Activated T-helper 1 cell treated with anti-CD3 and anti-CD28 coated beads, Interleukin-12 subunit alpha, Interleukin-12 subunit beta, Interleukin-2, Interleukin-4 antibody, amounts not matched to agents 30 ng/mL and 10 ng/mL and 1 ng/mL, durations not matched to agents 14 hours and 24 hours and 36 hours (primary cell): ENCODE results near the gene TNNT2. TPM values are rescaled to one million over a fixed set of nuclear protein-coding genes. Genes with fewer than 3 reads are reported as not detected.

Source experiments
- DNase-seq: peaks from one replicate; pipeline ENCODE4 v3.0.0; 2021; ENCODE audit warnings: low spot score
- H3K27ac Mint-ChIP-seq: one replicate; pipeline ENCODE4 v1.8.0; 2021; ENCODE audit warnings: mild to moderate bottlenecking, mixed read lengths
- H3K27me3 Mint-ChIP-seq: one replicate; pipeline ENCODE4 v1.8.0; 2022; ENCODE audit warnings: mild to moderate bottlenecking, moderate library complexity, mixed read lengths; ENCODE audit not compliant: insufficient read depth
- H3K36me3 Mint-ChIP-seq: one replicate; pipeline ENCODE4 v1.8.0; 2021; ENCODE audit warnings: low read depth, mixed read lengths
- H3K4me1 Mint-ChIP-seq: one replicate; pipeline ENCODE4 v1.8.0; 2021; ENCODE audit warnings: low read depth, mixed read lengths
- H3K4me3 Mint-ChIP-seq: one replicate; pipeline ENCODE4 v1.8.0; 2021; ENCODE audit warnings: mild to moderate bottlenecking, moderate library complexity, mixed read lengths
- H3K9me3 Mint-ChIP-seq: one replicate; pipeline ENCODE4 v1.8.0; 2021; ENCODE audit warnings: mixed read lengths
- intact Hi-C: fragments of 100-400 bp; cut with micrococcal nuclease; formaldehyde crosslinking; loops from one replicate; pipeline ENCODE4 v1.15.1; 2024
- total RNA-seq: library from RNA; stranded (reverse); gene quantifications from 2 replicates; pipeline ENCODE4 v1.2.3, GENCODE V29; 2022

TNNT2 gene
- total RNA-seq, 1 donor from 2014 or later = not detected

DNA sequence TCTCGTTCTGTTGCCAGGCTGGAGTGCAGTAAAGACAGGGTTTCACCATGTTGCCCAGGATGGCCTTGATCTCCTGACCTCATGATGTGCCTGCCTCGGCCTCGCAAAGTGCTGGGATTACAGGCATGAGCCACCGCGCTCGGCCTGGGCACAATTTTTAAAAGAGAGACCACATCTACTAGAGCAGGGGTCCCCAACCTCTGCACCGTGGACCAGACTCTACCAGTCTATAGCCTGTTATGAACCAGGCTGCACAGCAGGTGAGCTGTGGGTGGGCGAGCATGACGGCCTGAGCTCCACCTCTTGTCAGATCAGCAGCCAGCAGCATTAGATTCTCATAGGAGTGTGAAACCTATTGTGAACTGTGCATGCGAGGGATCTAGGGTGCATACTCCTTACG, 20.8 kb downstream of the TNNT2 start:
- Mint-ChIP-seq H3K27ac (no peak overlapping the region), H3K27me3 (peaks cover 3% of the 10 kb centered on the region), H3K9me3 (no peaks in the 10 kb centered on the region), H3K36me3 (no peaks in the 10 kb centered on the region), H3K4me1 (no peaks in the 10 kb centered on the region), H3K4me3 (no peak overlapping the region)
- intact Hi-C loops = no loop called here
- no peak for DNase-seq

- intact Hi-C loops = no loop called here
- peaks cover 3% of the 10 kb centered on the region for H3K27me3 Mint-ChIP-seq
- no peak for DNase-seq
- H3K36me3 Mint-ChIP-seq = no peaks in the 10 kb centered on the region
- H3K9me3 Mint-ChIP-seq = no peaks in the 10 kb centered on the region
- no peaks in the 10 kb centered on the region for H3K4me1 Mint-ChIP-seq
- H3K27ac Mint-ChIP-seq = no peak overlapping the region
- H3K4me3 Mint-ChIP-seq = no peak overlapping the region
Observed at GRCh38 chr1:201356236-201356635, 21.2 kb downstream of the TNNT2 start.

DNA sequence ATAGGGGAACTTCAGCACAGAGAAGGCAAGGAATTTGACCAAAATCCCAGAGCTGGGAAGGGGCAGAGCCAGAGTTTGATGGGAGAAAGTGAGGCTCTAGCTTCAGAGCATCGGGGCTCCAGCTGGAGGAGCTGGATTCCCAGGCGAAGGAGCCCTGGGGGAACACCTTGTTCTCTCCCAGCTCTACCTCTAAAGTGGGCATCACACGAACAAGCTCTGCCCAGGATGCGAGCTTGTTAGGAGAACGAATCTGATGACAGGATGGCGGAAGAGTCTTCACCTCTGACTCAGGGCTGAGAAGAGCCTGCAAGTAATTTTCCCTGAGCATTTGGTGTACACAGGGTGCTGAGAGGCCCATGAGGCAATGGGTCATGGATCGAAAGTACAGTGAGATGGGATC, 22.0 kb downstream of the TNNT2 start:
- H3K4me3 Mint-ChIP-seq = no peak overlapping the region
- DNase-seq = no peak
- H3K9me3 Mint-ChIP-seq = no peaks in the 10 kb centered on the region
- intact Hi-C loops = no loop called here
- H3K27ac Mint-ChIP-seq = no peak overlapping the region
- H3K27me3 Mint-ChIP-seq = peaks cover 3% of the 10 kb centered on the region
- H3K4me1 Mint-ChIP-seq = no peaks in the 10 kb centered on the region
- no peaks in the 10 kb centered on the region for H3K36me3 Mint-ChIP-seq

DNA sequence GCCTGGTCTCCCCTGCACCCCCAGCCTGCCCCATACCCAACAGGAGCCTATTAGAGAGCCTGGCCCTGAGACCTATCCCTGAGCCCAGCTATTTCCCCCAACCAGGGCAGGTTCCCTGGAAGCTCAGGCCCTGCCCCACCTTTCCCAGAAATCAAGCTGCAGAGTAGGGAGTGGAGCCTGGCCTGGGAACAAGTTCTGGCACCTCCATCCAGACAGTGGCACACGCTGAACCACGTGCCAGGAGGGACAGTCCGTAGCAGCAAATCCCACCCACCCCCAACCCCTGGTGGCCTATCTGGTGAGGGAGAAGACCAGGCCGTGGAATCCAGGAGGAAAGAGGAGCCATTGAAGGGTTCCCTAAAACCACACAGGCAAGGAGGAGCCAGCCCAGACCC, 22.6 kb downstream of the TNNT2 start:
- H3K27me3 Mint-ChIP-seq = peaks cover 3% of the 10 kb centered on the region
- H3K27ac Mint-ChIP-seq = no peak overlapping the region
- DNase-seq = no peak
- H3K4me1 Mint-ChIP-seq = no peaks in the 10 kb centered on the region
- H3K4me3 Mint-ChIP-seq = no peak overlapping the region
- H3K9me3 Mint-ChIP-seq = no peaks in the 10 kb centered on the region
- H3K36me3 Mint-ChIP-seq = no peaks in the 10 kb centered on the region
- intact Hi-C loops = no loop called here

DNA sequence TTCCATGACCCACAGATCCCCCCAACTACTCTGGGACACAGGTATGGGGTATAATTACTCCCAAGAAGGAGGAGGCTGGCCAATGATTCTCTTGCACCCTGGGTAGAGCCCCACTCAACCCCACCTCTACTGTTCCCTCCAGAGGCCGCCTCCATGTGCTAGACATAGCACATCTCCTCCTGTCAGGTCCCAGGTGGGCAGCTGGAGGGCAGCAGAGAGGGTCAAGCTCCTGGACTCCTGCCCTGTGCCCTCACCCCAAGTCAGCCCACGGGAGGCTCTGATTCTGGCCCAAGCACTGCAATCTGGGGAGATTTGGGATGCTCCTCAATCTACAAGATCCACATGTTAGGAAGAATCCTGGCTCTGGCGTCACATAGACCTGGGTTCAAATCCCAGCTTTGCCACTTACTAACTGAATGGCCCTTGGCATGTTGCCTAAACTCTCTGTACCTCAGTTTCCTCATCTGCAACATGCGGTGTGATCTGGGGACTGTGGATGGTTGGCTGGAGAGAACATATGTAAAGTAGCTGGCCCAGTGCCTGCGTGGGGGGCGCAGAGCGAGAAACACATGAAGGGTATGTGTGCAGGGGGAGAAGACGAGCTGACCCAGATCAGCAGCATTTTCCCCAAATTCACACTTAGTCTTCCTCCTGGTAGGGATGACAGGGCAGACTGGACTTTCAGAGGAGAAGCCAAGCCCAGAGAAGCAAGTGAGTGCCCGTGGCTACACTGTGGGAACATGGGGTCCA, 23.2 kb downstream of the TNNT2 start:
- no peak for DNase-seq
- Mint-ChIP-seq H3K36me3 (no peaks in the 10 kb centered on the region), H3K27ac (no peak overlapping the region), H3K4me3 (no peak overlapping the region), H3K27me3 (peaks cover 3% of the 10 kb centered on the region), H3K4me1 (no peaks in the 10 kb centered on the region), H3K9me3 (no peaks in the 10 kb centered on the region)
- intact Hi-C loops = no loop called here

- DNase-seq = no peak
- intact Hi-C loops = no loop called here
- no peaks in the 10 kb centered on the region for H3K9me3 Mint-ChIP-seq
- no peak overlapping the region for H3K4me3 Mint-ChIP-seq
- no peaks in the 10 kb centered on the region for H3K36me3 Mint-ChIP-seq
- H3K4me1 Mint-ChIP-seq = no peaks in the 10 kb centered on the region
- no peak overlapping the region for H3K27ac Mint-ChIP-seq
- peaks cover 3% of the 10 kb centered on the region for H3K27me3 Mint-ChIP-seq
Observed at GRCh38 chr1:201353186-201353940, 24.1 kb downstream of the TNNT2 start.

DNA sequence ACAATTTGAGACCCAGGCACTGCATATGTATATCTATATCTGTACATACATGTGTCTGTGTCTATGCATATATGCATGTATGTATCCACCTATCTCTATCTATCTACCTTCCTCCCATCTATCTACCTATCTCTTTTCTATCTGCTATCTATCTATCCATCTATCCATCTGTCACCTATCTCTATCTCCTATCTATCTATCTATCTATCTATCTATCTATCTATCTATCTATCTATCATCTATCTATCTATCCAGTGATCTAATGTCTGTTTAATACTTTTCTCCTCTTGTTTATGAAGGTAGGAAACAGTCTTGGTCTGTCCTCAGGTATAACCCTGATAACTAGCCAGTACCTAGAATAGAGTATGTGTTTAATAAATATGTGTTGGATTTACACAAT, 25.9 kb downstream of the TNNT2 start:
- Mint-ChIP-seq H3K4me3 (no peak overlapping the region), H3K27me3 (peaks cover 6% of the 10 kb centered on the region), H3K4me1 (no peaks in the 10 kb centered on the region), H3K9me3 (no peaks in the 10 kb centered on the region), H3K27ac (no peak overlapping the region), H3K36me3 (no peaks in the 10 kb centered on the region)
- intact Hi-C loops = no loop called here
- DNase-seq = no peak

DNA sequence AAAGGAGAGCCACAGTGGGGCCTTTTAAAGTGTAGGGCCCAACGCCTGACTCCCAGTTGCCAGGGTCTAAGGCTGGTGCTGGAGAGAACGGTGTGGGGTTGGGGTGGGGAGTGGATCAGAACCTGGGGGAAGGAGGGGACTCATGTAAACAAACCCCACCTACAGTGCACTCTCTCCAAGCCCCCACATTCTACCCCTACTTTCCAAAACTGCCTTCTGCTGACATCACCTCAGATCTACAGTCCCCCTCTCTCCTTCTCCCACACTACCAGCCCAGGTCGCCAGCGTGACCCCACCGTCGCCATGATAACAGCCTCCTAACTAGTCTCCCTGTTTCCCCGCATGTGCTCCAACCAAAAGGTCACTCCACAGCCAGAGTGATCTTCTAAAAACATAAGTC, 26.6 kb downstream of the TNNT2 start:
- intact Hi-C loops = no loop called here
- no peak for DNase-seq
- no peaks in the 10 kb centered on the region for H3K36me3 Mint-ChIP-seq
- no peak overlapping the region for H3K4me3 Mint-ChIP-seq
- H3K27me3 Mint-ChIP-seq = peaks cover 6% of the 10 kb centered on the region
- H3K4me1 Mint-ChIP-seq = no peaks in the 10 kb centered on the region
- no peaks in the 10 kb centered on the region for H3K9me3 Mint-ChIP-seq
- H3K27ac Mint-ChIP-seq = no peak overlapping the region

DNA sequence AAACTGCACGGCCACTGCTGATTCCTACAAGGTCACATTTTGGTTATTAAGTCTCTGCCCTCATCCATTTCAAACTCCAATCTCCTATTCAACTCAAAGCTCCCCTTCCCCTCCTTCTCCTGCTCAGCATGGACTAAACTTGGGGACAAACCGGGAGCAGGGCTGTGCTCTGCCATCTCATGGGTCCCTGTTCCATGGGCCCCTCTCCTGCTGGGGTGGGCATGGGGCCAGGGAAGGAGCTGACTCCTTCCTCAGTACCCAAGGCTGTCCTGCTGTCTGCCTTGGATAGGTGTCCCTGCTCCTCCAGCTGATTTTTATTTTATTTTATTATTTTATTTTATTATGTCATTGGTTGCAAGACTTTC, 27.1 kb downstream of the TNNT2 start:
- Mint-ChIP-seq H3K36me3 (no peaks in the 10 kb centered on the region), H3K4me1 (no peaks in the 10 kb centered on the region), H3K27ac (no peak overlapping the region), H3K27me3 (peaks cover 6% of the 10 kb centered on the region), H3K9me3 (no peaks in the 10 kb centered on the region), H3K4me3 (no peak overlapping the region)
- no peak for DNase-seq
- intact Hi-C loops = no loop called here

DNA sequence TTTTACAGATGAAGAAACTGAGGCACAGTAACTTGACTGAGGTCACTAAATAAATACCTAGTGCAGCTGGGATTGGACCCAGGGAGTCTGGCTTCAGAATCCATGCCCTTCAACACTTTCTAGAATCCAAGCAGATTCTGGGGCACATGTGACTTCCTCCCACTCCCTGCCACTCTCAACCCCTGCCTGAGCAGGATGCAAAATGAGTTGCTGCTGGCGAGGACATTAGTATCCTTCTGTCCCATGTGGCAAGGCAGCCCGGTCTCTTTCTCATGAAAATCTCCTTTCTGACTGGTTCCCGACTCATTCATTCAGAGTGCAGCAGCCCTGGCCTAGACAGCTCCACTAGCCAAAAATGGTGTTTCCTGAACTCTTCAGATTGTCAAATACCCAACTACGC, 28.4 kb downstream of the TNNT2 start:
- intact Hi-C loops = no loop called here
- Mint-ChIP-seq H3K27me3 (peaks cover 6% of the 10 kb centered on the region), H3K9me3 (no peaks in the 10 kb centered on the region), H3K36me3 (no peaks in the 10 kb centered on the region), H3K27ac (no peak overlapping the region), H3K4me3 (no peak overlapping the region), H3K4me1 (no peaks in the 10 kb centered on the region)
- DNase-seq = no peak

DNA sequence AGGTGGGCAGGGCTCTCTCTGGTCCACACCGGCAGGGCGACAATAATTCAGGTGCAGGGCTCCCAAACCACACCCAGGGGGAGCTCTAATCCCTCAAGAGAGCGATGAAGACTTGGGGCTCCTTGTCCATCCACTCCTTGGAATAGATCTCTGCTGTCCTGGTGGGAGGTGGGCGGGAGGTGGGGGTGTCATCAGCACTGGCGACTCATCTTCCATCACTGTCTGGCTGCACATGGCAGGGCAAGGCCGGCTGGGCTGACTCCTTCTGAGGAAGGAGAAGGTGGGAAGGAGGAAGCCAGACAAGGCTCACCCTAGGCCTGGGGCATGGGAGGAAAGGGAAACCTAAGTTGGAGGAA, 29.3 kb downstream of the TNNT2 start:
- intact Hi-C loops = no loop called here
- Mint-ChIP-seq H3K4me3 (no peak overlapping the region), H3K9me3 (no peaks in the 10 kb centered on the region), H3K36me3 (no peaks in the 10 kb centered on the region), H3K27me3 (peaks cover 6% of the 10 kb centered on the region), H3K27ac (no peak overlapping the region), H3K4me1 (no peaks in the 10 kb centered on the region)
- DNase-seq = no peak

GRCh38 chr1:201347498-201348210, 29.8 kb downstream of the TNNT2 start:
- no peaks in the 10 kb centered on the region for H3K4me1 Mint-ChIP-seq
- H3K27ac Mint-ChIP-seq = no peak overlapping the region
- no peaks in the 10 kb centered on the region for H3K9me3 Mint-ChIP-seq
- DNase-seq = no peak
- intact Hi-C loops = no loop called here
- H3K4me3 Mint-ChIP-seq = no peak overlapping the region
- no peaks in the 10 kb centered on the region for H3K36me3 Mint-ChIP-seq
- H3K27me3 Mint-ChIP-seq = peaks cover 6% of the 10 kb centered on the region

- no peaks in the 10 kb centered on the region for H3K9me3 Mint-ChIP-seq
- H3K4me3 Mint-ChIP-seq = no peak overlapping the region
- H3K36me3 Mint-ChIP-seq = no peaks in the 10 kb centered on the region
- DNase-seq = no peak
- no peak overlapping the region for H3K27ac Mint-ChIP-seq
- H3K4me1 Mint-ChIP-seq = no peaks in the 10 kb centered on the region
- H3K27me3 Mint-ChIP-seq = peaks cover 3% of the 10 kb centered on the region
- intact Hi-C loops = no loop called here
Observed at GRCh38 chr1:201346987-201347386, 30.5 kb downstream of the TNNT2 start.
